Stimulated activated CD8-positive, alpha-beta memory T cell treated with anti-CD3 and anti-CD28 coated beads, Interleukin-7, amount 100 ng/mL, for 48 hours (primary cell): ENCODE data around the gene MED27.

Experiments used
- DNase-seq, 2 donors: peaks; one replicate each; pipeline ENCODE4 v3.0.0-alpha.2; 2020; ENCODE audit warnings: low read depth in 1 of 2; ENCODE audit errors: extremely low read depth in 1 of 2

Gene MED27

GRCh38 chr9:131867611-131868192 lies 212.0 kb downstream of the MED27 start:
- no peak for DNase-seq

- no peak for DNase-seq
Measured at GRCh38 chr9:131865446-131866195, 214.0 kb downstream of the MED27 start.

- no peak for DNase-seq
Measured at GRCh38 chr9:131864531-131864930, 215.1 kb downstream of the MED27 start.

GRCh38 chr9:131863306-131863896 lies 216.3 kb downstream of the MED27 start:
- DNase-seq = no peak

- no peak for DNase-seq
Measured at GRCh38 chr9:131862261-131862660, 217.4 kb downstream of the MED27 start.

GRCh38 chr9:131860430-131860829 lies 219.2 kb downstream of the MED27 start:
- DNase-seq = no peak

- no peak for DNase-seq
Measured at GRCh38 chr9:131858147-131858546, 221.5 kb downstream of the MED27 start.

- no peak for DNase-seq
Measured at GRCh38 chr9:131856105-131856504, 223.6 kb downstream of the MED27 start.

- no peak for DNase-seq
Measured at GRCh38 chr9:131854896-131855613, 224.6 kb downstream of the MED27 start.

GRCh38 chr9:131854334-131854733 lies 225.3 kb downstream of the MED27 start:
- no peak for DNase-seq

GRCh38 chr9:131853434-131853833 lies 226.2 kb downstream of the MED27 start:
- DNase-seq = no peak

GRCh38 chr9:131851414-131851813 lies 228.3 kb downstream of the MED27 start:
- DNase-seq = no peak

GRCh38 chr9:131849391-131849790 lies 230.3 kb downstream of the MED27 start:
- no peak for DNase-seq

GRCh38 chr9:131848570-131849160 lies 231.0 kb downstream of the MED27 start:
- DNase-seq = no peak

- no peak for DNase-seq
Measured at GRCh38 chr9:131847665-131848354, 231.9 kb downstream of the MED27 start.

GRCh38 chr9:131845305-131846298 lies 234.1 kb downstream of the MED27 start:
- peak in 1 of 2 donors; percentile 26 for DNase-seq

- DNase-seq = no peak
Measured at GRCh38 chr9:131844745-131845118, 234.9 kb downstream of the MED27 start.

GRCh38 chr9:131843989-131844744 lies 235.5 kb downstream of the MED27 start:
- no peak for DNase-seq
